GM10847 (cell line): ENCODE data around the gene GPS2.

Experiments used
- POLR2A ChIP-seq: IDR thresholded peaks from 2 replicates; pipeline ENCODE4 v1.6.1; 2011; ENCODE audit not compliant: insufficient read length; ENCODE audit errors: extremely low read depth

The GPS2 gene

GRCh38 chr17:7326186-7326585, 11.0 kb upstream of the GPS2 start:
- TF ChIP-seq POLR2A = no peak

GRCh38 chr17:7325031-7325528, 9.9 kb upstream of the GPS2 start:
- TF ChIP-seq POLR2A = no peak

DNA sequence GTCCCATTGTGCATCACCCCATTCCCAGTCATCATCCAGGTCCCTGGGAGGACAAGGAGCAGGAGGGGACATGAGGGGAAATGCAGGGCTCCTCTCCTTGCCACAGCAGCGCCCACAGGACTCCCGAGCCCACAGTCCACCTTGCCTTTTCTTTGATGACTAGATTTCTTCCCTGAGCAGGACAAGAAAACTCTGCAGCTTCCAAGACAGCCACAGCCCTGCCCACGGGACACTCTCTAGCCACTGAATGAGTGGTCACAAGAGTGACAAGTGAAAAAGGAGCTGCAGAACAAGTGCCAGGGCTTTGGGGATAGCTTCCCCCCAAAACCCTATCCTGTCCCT, 9.2 kb upstream of the GPS2 start:
- TF ChIP-seq POLR2A = no peak

GRCh38 chr17:7323731-7324437, 8.7 kb upstream of the GPS2 start:
- no peak for TF ChIP-seq POLR2A

DNA sequence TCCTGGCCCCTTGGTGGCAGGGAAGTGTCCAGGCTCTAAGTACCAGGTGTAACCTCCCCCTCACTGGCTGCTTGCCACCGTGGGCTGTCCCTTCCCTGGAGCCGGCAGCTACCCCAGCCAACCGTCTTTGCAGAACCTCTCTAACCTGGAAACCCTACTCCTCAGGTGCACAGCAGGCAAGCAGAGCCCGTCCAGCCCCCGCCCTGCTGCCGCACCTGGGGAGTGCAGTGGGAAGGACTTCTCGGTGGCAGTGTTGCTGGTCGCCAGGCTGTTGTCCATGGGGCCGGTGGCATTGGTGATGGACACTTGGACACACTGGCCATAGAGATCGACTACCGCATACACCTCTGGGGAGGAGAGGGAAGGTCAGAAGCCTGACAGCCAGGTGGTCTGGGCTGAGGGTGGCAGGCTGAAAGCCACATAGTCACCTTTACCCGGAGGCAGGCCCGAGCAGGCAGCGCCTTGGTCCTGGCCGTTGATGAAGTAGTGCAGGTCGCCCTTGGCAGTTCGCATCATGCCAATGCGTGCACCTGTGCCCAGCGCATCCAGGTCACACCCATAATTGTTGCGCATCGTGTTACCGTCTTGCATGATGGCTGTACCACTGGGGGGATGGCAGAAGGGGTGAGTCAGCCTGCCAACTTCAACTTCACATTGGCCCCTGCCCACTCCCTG, 7.5 kb upstream of the GPS2 start:
- TF ChIP-seq POLR2A = no peak

DNA sequence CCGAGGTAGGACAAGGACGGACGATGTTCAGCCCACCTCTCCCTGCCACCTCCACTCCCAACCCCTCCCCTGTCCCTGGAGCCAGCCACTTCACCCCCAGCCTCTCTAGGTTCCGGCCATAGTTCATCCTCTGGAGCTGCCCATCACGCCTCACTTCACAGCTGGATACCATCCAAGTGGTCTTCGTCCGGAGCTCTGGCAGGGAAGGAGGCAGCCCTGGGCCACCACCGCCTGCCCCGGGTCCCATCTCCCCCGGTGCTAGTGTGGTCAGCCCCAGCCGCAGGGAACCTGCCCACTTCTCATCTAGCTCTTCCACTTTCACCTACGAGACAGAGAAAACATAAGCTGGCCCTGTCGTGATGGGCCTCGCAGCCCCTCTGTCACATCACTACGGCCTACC, 6.3 kb upstream of the GPS2 start:
- no peak for TF ChIP-seq POLR2A

DNA sequence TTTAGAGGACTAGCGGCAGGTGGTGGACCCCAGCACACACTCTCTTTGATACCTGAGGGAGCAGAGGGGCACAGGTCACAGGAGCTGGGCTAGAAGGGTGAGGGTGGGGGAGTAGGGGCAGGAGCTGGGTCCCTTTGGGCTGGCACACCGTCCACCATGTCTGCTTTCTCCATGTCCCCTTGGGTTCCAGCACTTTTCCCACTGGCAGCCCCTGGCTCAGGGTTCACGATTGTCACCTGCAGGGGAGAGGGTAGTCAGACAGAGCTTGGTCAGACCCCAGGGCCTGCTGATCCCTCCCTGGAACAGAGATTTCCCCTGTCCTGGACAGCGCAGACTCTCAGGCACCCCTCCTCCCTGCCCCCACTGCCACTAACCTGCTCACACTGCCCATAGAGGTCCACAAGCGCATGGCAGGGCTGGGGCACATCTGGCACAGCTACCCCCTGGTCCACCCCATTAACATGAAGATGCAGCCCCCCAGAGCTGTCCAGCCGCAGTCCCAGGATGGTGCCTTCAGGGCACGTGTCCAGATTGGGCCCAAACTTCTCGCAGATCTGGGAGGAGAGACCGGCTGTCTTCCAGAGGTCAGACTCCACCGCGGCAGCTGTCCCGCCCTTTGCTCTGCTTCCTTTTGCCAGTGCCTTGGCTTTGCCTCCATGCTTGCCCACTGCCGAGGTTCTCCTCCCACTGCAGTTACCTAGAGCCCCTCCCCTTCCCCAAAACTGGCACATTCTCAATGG, 3.1 kb upstream of the GPS2 start:
- TF ChIP-seq POLR2A = no peak

DNA sequence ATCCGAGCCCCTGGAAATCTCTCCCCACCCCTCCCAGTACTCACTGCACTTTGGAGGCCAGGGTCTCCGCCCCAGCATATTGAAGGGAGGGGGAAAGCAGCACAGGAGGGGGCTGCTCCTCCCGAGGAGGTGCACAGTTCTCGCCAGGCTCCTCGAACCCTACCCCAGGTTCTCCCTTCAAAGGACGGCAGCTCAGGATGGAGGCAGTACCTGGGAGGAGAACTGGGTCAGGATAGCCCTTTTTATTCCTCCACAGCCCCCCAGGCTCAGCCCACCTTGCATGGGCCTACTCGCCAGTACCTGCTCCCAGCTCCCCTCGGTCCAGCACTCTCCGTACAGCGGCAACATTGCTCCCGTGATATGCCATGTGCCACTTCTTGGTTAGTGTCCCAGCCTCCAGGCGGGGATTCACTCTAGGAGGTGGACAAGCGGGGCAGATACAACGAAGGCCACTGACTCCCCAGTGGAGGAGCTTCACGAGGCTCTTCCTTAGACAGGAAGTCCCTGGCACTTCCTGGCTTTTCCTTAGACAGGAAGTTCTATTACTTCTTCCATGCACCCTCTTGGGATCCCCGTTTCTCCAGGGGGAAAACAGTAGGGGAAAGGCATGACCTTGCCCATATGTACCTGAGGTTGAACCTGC, 2.1 kb upstream of the GPS2 start:
- TF ChIP-seq POLR2A = no peak

DNA sequence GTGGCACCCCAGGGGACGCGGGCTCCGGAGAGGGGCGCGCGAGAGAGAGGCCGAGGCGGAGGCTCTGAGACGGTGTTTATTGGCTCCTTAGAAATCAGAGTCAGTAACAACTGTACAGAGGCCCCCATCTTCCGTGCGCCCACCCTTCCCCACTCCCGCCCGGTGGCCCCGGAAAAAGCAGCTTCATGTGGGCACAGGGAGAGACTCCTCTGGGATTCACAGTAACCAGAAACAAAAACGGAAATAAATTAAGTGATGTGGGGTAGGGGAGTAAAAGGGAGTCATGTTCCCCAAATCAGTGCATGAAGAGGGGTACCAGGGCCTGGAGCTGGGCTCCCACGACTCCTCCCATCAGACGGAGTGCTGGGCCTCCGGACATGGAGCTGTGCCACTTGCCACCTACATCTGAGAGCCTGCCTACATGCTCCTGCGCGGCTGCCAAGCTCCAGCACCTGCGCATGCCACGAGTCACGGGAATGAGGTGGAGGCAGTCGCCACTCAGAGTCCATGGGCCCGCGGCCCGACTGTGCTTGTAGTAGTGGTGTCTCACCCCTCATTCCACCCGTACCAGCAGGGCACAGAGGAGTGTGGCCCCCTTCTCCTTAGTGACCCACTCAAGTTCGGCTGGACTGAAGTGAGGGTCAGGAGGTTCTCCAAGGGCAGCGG, 543 bp upstream of the GPS2 start:
- TF ChIP-seq POLR2A = no peak

DNA sequence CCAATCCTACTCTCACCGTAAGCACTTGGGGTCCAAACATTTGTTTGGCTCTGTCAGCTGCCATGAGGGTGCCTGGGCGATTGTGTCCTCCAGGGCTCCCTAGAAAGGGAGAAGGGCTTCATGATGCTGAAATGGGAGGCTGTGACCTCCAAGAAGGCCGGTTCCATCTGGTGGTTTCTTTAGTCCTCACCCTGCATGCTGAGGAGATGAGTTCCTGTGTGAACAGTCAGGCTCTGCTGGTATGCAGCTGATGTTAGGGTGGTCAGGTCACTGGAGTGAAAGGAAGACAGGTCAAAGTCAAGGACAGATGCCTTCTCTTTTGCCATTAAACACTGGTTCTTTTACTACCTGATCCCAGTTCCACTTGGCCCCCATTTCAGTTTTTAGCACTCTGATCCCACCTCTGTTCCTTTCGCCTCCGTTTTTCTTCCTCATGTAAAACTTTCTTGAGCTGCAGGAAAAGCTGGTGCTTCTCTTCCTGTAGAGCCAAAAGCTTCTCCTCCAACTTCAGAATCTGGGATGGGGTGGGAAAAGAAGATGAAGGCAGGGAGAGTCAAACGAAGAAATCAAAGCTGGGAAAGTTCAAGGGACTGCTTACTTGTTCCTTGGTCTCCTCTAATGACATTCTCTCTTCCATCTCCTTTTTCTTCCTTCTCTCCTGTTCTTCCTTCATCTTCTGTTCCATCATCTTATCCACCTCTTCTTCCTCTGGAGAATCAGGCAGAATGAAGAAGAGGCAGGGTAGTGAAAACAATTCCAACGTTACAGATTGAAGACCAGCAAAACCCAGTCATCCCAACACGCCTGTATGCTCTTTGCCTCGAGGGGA, 1.1 kb downstream of the GPS2 start:
- no peak for TF ChIP-seq POLR2A

DNA sequence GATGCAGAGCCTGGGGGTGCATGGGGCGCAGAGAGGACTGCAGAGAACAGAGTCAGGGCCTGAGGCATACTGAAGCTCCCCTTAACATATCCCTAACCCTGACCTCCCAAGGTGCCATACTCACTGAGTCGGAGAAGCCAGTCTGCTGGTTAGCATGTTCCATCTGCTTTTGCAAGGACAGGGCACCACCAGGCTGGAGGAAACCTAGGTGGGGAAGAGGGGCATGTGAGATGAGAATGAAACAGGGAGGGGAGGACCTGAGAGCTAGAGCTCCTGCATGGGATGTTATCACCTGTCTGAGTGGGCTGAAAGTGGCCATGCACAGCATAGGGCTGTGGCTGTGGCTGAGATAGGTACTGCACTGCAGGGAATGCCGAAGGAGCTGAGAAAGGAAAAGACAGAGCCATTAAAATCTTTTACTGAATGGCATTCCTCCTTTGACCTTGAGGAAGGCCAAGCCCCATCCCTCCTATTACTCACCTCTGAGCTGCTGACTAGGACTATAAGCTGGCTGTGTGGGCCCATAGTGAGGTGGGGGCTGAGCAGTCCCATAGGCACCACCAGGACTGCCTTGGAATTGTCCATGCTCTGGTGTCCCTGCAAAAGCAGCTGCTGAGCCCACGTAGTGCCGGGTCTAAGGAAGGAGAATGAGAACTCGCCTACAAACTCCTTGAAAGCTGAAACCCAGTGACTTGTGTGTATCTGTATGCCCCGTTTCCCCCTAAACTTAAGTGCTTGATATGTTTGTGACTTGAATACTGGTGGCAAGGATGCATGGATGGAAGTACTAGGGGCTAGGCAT, 1.9 kb downstream of the GPS2 start:
- TF ChIP-seq POLR2A = no peak

GRCh38 chr17:7312432-7313087, 2.6 kb downstream of the GPS2 start:
- TF ChIP-seq POLR2A = no peak

DNA sequence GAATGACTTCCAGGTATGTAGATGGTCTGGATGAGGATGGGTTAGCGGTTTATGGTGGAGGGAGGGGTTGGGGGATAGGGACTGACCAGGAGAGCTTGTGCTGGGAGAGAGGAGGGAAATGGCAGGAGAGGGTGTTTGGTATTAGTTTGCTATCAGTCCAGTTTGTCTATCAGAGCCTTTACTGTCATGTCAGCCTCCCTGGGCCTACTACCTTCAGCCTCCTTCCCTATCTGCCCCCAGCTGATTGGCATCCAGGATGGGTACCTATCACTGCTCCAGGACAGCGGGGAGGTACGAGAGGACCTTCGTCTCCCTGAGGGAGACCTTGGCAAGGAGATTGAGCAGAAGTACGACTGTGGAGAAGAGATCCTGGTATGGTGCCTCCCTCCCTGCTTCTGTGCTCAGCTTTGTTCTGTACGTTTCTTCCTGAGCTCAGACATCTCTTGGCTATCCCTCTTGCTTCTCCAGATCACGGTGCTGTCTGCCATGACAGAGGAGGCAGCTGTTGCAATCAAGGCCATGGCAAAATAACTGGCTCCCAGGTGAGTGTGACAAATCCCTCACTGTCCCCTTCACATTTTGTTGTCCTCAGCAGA, 4.0 kb downstream of the GPS2 start:
- TF ChIP-seq POLR2A = no peak
